Measurements from ENCODE around the gene MREG.

GRCh38 chr2:216018709-216019108 lies 5.4 kb upstream of the MREG start:
- TF ChIP-seq ASH2L (IDR thresholded peaks at IDR 0.05; ENCODE audit: borderline replicate concordance, low read depth) (no peak), CTCF (IDR thresholded peaks at IDR 0.05 in 2 of 3, conservative IDR thresholded peaks at IDR 0.05 in 1 of 3; ENCODE audit: control insufficient read depth in 2 of 3, extremely low read depth in 1 of 3, insufficient read depth in 1 of 3, low read depth in 3 of 3, low read length in 3 of 3) (no peak), NFXL1 (IDR thresholded peaks at IDR 0.05; ENCODE audit: borderline replicate concordance) (no peak), ZNF384 (IDR thresholded peaks at IDR 0.05; ENCODE audit: borderline replicate concordance, low read depth, low read length) (no peak), EP300 (IDR thresholded peaks at IDR 0.05; ENCODE audit: borderline replicate concordance in 1 of 2, control insufficient read depth in 1 of 2, low read depth in 2 of 2, low read length in 2 of 2) (no peak)
